CD4-positive, CD25-positive, alpha-beta regulatory T cell (primary cell): ENCODE measurements around the gene CTAG1B. TPM values are rescaled to one million over a fixed set of nuclear protein-coding genes. Genes with fewer than 3 reads are reported as not detected.

ENCODE experiments used
- ATAC-seq, 2 donors: fragments of 150-1000 bp; cut with Tn5 transposase; one replicate each; pipeline ENCODE4 v1.10.0; 2021; ENCODE audit warnings: low read depth in 2 of 2, moderate number of reproducible peaks in 2 of 2, moderate library complexity in 1 of 2
- DNase-seq, 3 donors: peaks; one replicate each; pipeline versions ENCODE4 v3.0.0 to v3.0.0-alpha.2; 2012 to 2022; ENCODE audit warnings: mixed read lengths in 1 of 3
- H3K27ac ChIP-seq: one replicate; pipeline ENCODE4 v1.7.0; 2013; ENCODE audit warnings: mild to moderate bottlenecking, low read length; ENCODE audit not compliant: insufficient read depth, poor library complexity, severe bottlenecking
- H3K27me3 ChIP-seq: one replicate; pipeline ENCODE4 v1.7.0; 2013; ENCODE audit warnings: low read length; ENCODE audit not compliant: control insufficient read depth, insufficient read depth
- H3K36me3 ChIP-seq: one replicate; pipeline ENCODE4 v1.7.0; 2013; ENCODE audit warnings: mild to moderate bottlenecking, low read length, moderate library complexity; ENCODE audit not compliant: control insufficient read depth, insufficient read depth
- H3K4me1 ChIP-seq: 2 replicates; pipeline ENCODE4 v1.7.0; 2013; ENCODE audit warnings: mild to moderate bottlenecking, low read length; ENCODE audit not compliant: insufficient read depth, control insufficient read depth, poor library complexity, severe bottlenecking
- H3K4me3 ChIP-seq: one replicate; pipeline ENCODE4 v1.7.0; 2013; ENCODE audit warnings: low read depth, mild to moderate bottlenecking, low read length, moderate library complexity
- H3K9me3 ChIP-seq, 2 experiments: 1 replicate in 1 of 2; 2 replicates in 1 of 2; pipeline ENCODE4 v1.7.0; 2013; ENCODE audit warnings: low read length in 2 of 2, mild to moderate bottlenecking in 1 of 2, moderate library complexity in 1 of 2; ENCODE audit not compliant: control insufficient read depth in 2 of 2
- H3K27ac Mint-ChIP-seq, 3 donors: one replicate each; pipeline ENCODE4 v1.8.0; 2020 to 2022; ENCODE audit warnings: mild to moderate bottlenecking in 3 of 3, mixed read lengths in 3 of 3, moderate library complexity in 2 of 3
- H3K27me3 Mint-ChIP-seq: one replicate; pipeline ENCODE4 v1.8.0; 2022; ENCODE audit warnings: mild to moderate bottlenecking, mixed read lengths
- H3K36me3 Mint-ChIP-seq: one replicate; pipeline ENCODE4 v1.8.0; 2020; ENCODE audit warnings: mixed read lengths
- H3K4me1 Mint-ChIP-seq, 4 donors: one replicate each; pipeline ENCODE4 v1.8.0; 2020 to 2022; ENCODE audit warnings: mixed read lengths in 4 of 4, mild to moderate bottlenecking in 1 of 4
- H3K4me3 Mint-ChIP-seq, 4 donors: one replicate each; pipeline ENCODE4 v1.8.0; 2020 to 2022; ENCODE audit warnings: mild to moderate bottlenecking in 4 of 4, mixed read lengths in 4 of 4, moderate library complexity in 3 of 4
- H3K9me3 Mint-ChIP-seq, 7 donors: one replicate each; pipeline ENCODE4 v1.8.0; 2020 to 2022; ENCODE audit warnings: mixed read lengths in 7 of 7, mild to moderate bottlenecking in 3 of 7, moderate library complexity in 2 of 7
- polyA plus RNA-seq, 4 donors: library from polyadenylated mRNA; unstranded; fragments of 300-500 nt; fragmentation: Illumina TruSeq; gene quantifications; one replicate each; pipeline ENCODE4 v1.2.3, GENCODE V29; 2021
- total RNA-seq: library from RNA; stranded (reverse); gene quantifications from one replicate; pipeline ENCODE4 v1.2.3, GENCODE V29; 2022

CTAG1B gene
- total and polyA plus RNA-seq, 5 donors from 2014 or later: not detected

DNA sequence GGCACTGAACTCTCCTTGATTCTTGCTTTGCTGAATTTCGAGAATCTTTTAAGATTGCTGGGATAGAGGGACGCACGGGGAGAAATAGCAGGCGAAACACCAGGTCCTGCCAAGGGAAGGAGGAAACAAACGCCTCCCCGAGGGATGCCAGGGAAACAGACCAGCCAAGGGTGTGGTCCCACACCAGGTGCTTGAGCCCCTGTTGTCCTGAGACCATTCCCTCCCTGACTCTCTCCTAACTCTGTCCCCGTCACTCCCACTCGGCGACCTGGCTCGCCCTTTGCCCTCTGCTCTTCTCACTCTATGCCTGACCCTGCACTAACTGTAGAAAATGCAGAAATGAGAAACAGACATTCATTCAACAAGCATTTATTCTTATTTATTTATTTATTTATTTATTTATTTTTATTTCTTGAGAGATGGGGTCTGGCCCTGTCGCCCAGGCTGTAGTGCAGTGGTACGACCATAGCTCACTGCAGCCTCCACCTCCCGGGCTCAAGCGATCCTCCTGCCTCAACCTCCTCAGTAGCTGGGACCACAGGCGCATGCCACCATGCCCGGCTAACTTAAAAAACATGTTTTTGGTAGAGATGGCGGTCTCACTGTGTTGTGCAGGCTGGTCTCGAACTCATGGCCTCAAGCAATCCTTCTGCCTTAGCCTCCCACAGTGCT, 16.2 kb downstream of the CTAG1B start:
- Mint-ChIP-seq H3K36me3 (no peaks in the 10 kb centered on the region), H3K4me1 (peaks cover 0 to 2% (median 0%) of the 10 kb centered on the region in 4 donors)
- no peak for ATAC-seq

DNA sequence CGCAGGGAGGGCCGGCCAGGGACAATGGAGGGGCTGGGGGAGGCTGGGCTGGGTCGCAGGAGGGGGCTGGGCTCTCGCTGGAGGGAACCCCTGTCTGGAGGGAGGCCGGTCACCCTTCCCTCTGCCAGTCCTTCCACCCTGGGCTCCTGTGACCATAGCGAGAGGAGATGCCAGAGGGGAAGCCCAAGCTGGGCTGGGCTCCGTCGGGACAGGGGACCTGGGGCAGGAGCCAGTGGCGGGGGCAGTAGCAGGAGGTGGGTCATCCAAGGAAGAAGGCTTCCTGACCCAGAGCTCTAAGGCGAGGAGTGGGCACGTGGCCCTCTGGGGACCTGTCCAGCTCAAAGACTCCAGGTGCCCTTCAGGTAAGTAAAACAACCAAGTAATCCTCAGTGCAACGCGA, 16.9 kb downstream of the CTAG1B start:
- Histone ChIP-seq H3K36me3 (no peaks in the 10 kb centered on the region), H3K4me3 (no peak overlapping the region), H3K4me1 (no peaks in the 10 kb centered on the region), H3K9me3 (no peaks in the 10 kb centered on the region), H3K27me3 (no peaks in the 10 kb centered on the region), H3K27ac (no peak overlapping the region)
- peaks cover 0 to 3% (median 0%) of the 10 kb centered on the region in 7 donors for H3K9me3 Mint-ChIP-seq
- peaks cover 0 to 2% (median 0%) of the 10 kb centered on the region in 4 donors for H3K4me1 Mint-ChIP-seq
- no peak for DNase-seq
- no peaks in the 10 kb centered on the region for H3K36me3 Mint-ChIP-seq
- no peak overlapping the region for H3K27ac Mint-ChIP-seq
- peaks cover 19% of the 10 kb centered on the region for H3K27me3 Mint-ChIP-seq
- no peak for ATAC-seq
- no peak overlapping the region for H3K4me3 Mint-ChIP-seq

More for the DNA sequence above, 16.2 kb downstream of the CTAG1B start:
- Histone ChIP-seq H3K4me3 (no peak overlapping the region), H3K36me3 (no peaks in the 10 kb centered on the region), H3K27me3 (no peaks in the 10 kb centered on the region), H3K4me1 (no peaks in the 10 kb centered on the region), H3K9me3 (no peaks in the 10 kb centered on the region), H3K27ac (no peak overlapping the region)
- peaks cover 16% of the 10 kb centered on the region for H3K27me3 Mint-ChIP-seq
- DNase-seq: no peak
- no peak overlapping the region for H3K27ac Mint-ChIP-seq
- no peak overlapping the region for H3K4me3 Mint-ChIP-seq
- H3K9me3 Mint-ChIP-seq: peaks cover 0 to 3% (median 0%) of the 10 kb centered on the region in 7 donors

DNA sequence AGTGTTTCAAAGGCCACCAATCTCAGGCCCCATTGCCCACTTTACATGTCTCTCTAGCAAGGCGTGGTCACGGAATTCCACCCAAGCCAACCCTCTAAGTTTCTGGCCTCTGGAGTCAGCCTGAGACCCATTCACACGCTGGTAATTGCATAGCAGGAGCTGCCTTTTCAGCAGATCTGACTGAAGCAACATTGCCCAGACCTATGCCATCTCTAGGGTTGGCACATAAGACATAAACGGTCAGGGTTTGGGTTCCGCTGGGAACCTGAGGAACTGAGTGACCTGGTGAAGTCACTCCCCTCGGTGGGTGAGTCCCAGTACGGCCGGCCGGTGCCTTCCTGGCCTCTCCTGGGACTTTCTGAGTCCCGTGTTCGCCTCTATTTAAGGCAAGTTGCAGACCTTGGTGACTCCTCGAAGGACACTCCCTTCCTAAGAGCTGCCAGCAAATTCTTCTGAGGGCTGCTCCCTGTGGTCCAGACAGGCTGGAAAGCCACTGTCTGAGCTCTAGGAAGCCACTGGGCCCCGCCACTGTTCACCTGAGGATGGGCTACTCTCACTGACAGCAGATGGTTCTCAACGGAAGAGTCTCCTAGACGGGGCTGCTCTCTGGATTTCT, 18.2 kb downstream of the CTAG1B start:
- H3K27ac Mint-ChIP-seq: no peak overlapping the region
- Histone ChIP-seq H3K9me3 (no peaks in the 10 kb centered on the region), H3K4me1 (no peaks in the 10 kb centered on the region), H3K27ac (no peak overlapping the region), H3K27me3 (no peaks in the 10 kb centered on the region), H3K36me3 (no peaks in the 10 kb centered on the region), H3K4me3 (no peak overlapping the region)
- no peaks in the 10 kb centered on the region for H3K36me3 Mint-ChIP-seq
- peaks cover 0 to 3% (median 0%) of the 10 kb centered on the region in 7 donors for H3K9me3 Mint-ChIP-seq
- H3K4me3 Mint-ChIP-seq: no peak overlapping the region
- no peaks in the 10 kb centered on the region for H3K4me1 Mint-ChIP-seq
- ATAC-seq: no peak
- DNase-seq: no peak
- peaks cover 19% of the 10 kb centered on the region for H3K27me3 Mint-ChIP-seq

DNA sequence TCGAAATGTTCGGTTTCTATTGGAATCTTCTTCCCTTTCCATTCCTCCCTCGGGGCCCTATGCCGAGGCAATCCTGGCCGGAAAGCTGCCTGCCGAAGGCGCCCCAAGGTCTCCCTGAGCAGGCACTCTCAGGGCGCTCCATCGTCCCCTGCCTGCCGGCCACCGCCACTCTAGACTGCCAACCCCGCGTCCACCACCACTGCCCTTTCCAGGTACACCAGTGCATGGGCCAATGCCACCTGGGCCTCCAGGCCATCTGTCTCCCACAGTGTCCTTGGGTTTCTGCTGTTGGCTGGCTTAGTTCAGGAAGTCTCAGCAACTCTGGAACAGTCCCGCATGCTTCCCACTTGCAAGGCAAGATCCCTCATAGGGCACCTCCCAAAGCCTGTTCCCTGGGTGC, 19.6 kb downstream of the CTAG1B start:
- Mint-ChIP-seq H3K4me3 (no peak overlapping the region), H3K36me3 (no peaks in the 10 kb centered on the region), H3K27me3 (peaks cover 22% of the 10 kb centered on the region), H3K27ac (no peak overlapping the region), H3K9me3 (peaks cover 0 to 3% (median 0%) of the 10 kb centered on the region in 7 donors), H3K4me1 (no peaks in the 10 kb centered on the region)
- no peaks in the 10 kb centered on the region for H3K36me3 ChIP-seq
- ATAC-seq (no peak), DNase-seq (no peak)
- H3K9me3 ChIP-seq: no peaks in the 10 kb centered on the region
- H3K4me3 ChIP-seq: no peak overlapping the region
- H3K27me3 ChIP-seq: no peaks in the 10 kb centered on the region
- no peaks in the 10 kb centered on the region for H3K4me1 ChIP-seq
- H3K27ac ChIP-seq: no peak overlapping the region

DNA sequence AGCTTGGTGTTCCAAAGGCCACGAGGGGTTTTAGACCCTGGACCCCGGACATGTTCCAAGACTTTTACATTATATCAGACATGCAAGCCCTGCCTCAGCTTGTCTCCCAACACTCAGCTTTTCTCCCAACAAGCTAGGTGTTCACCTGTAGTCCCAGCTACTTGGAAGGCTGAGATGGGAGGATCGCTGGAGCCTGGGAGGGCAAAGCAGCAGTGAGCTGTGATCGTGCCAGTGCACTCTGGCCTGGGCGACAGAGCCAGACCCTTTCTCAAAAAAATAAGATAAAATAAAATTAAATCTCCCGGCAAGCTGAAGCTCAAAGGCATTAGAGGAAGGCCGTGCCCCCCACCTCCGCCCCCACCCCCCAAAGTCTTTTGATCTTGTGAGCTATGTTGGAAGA, 20.4 kb downstream of the CTAG1B start:
- H3K9me3 ChIP-seq: no peaks in the 10 kb centered on the region
- peaks cover 17% of the 10 kb centered on the region for H3K27me3 Mint-ChIP-seq
- no peaks in the 10 kb centered on the region for H3K27me3 ChIP-seq
- H3K4me1 Mint-ChIP-seq: no peaks in the 10 kb centered on the region
- no peaks in the 10 kb centered on the region for H3K36me3 ChIP-seq
- DNase-seq (no peak), ATAC-seq (no peak)
- H3K27ac Mint-ChIP-seq: no peak overlapping the region
- no peak overlapping the region for H3K4me3 ChIP-seq
- H3K36me3 Mint-ChIP-seq: no peaks in the 10 kb centered on the region
- no peaks in the 10 kb centered on the region for H3K4me1 ChIP-seq
- H3K27ac ChIP-seq: no peak overlapping the region
- peaks cover 0 to 5% (median 0%) of the 10 kb centered on the region in 7 donors for H3K9me3 Mint-ChIP-seq
- no peak overlapping the region for H3K4me3 Mint-ChIP-seq

DNA sequence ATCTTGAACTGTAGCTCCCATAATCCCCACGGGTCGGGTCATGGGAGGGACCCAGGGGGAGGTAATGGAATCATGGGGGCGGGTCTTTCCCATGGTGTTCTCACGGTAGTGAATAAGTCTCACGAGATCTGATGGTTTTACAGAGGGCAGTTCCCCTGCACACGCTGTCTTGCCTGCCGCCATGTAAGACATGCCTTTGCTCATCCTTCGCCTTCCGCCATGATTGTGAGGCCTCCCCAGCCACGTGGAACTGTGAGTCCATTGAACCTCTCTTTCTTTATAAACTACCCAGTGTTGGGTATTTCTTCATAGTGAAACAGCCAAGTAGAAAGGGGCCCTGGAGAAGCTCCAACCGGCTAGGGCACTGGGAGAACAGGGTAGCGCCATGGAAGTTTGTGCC, 21.9 kb downstream of the CTAG1B start:
- Histone ChIP-seq H3K27me3 (no peaks in the 10 kb centered on the region), H3K27ac (no peak overlapping the region), H3K4me1 (no peaks in the 10 kb centered on the region), H3K4me3 (no peak overlapping the region), H3K9me3 (no peaks in the 10 kb centered on the region), H3K36me3 (no peaks in the 10 kb centered on the region)
- no peaks in the 10 kb centered on the region for H3K36me3 Mint-ChIP-seq
- ATAC-seq (no peak), DNase-seq (no peak)
- H3K4me1 Mint-ChIP-seq: no peaks in the 10 kb centered on the region
- peaks cover 0 to 7% (median 0%) of the 10 kb centered on the region in 7 donors for H3K9me3 Mint-ChIP-seq
- no peak overlapping the region for H3K27ac Mint-ChIP-seq
- H3K27me3 Mint-ChIP-seq: peaks cover 17% of the 10 kb centered on the region
- no peak overlapping the region for H3K4me3 Mint-ChIP-seq

DNA sequence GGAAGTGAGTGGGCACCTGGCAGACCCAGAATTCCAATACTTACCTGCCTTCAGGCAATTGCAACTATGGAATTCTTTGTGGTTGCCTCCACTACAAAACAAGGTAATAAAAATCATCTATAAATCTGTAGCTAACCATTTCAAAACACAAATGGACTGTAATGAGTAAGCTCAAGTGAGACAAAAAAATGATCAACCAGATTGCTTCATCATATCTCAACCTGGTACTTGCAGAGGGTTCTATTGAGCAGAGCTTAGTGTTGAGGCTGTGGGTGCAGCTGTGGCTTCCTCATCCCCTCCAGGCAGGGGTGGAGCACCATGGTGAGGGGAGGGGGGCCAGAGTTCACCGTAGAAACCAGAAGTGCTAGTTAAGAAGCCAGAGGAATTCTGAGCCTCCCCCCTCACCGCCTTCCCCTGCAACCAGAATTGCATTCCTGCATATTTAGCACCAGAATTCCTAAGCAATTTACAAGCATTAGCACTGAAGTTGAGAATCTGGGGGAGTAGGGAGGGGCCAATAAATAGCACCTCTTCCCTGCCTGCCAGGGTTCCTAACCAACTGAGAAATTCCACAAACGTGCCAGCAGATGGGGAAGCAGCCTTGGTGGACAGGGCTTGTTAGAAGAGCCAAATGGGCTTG, 22.7 kb downstream of the CTAG1B start:
- Mint-ChIP-seq H3K27ac (no peak overlapping the region), H3K27me3 (peaks cover 17% of the 10 kb centered on the region), H3K4me3 (no peak overlapping the region), H3K4me1 (no peaks in the 10 kb centered on the region), H3K36me3 (no peaks in the 10 kb centered on the region), H3K9me3 (peaks cover 0 to 5% (median 0%) of the 10 kb centered on the region in 7 donors)
- no peak for ATAC-seq
- H3K27ac ChIP-seq: no peak overlapping the region
- H3K27me3 ChIP-seq: no peaks in the 10 kb centered on the region
- no peaks in the 10 kb centered on the region for H3K9me3 ChIP-seq
- H3K36me3 ChIP-seq: no peaks in the 10 kb centered on the region
- no peaks in the 10 kb centered on the region for H3K4me1 ChIP-seq
- DNase-seq: no peak
- no peak overlapping the region for H3K4me3 ChIP-seq
